GM12878 (cell line): ENCODE results near the gene RNF220.

ENCODE experiments used
- HCFC1 ChIP-seq: fragments of 150-350 bp; IDR thresholded peaks from 2 replicates; pipeline ENCODE4 v1.6.1; 2014; ENCODE audit warnings: low read length
- HDAC2 ChIP-seq: fragments of 200-600 bp; sonication (generic); IDR thresholded peaks from 2 replicates; pipeline ENCODE4 v1.6.1; 2017
- SMC3 ChIP-seq: IDR thresholded peaks from 2 replicates; pipeline ENCODE4 v1.6.1; 2011; ENCODE audit warnings: low read length, improper control_type of control experiment, borderline replicate concordance

DNA sequence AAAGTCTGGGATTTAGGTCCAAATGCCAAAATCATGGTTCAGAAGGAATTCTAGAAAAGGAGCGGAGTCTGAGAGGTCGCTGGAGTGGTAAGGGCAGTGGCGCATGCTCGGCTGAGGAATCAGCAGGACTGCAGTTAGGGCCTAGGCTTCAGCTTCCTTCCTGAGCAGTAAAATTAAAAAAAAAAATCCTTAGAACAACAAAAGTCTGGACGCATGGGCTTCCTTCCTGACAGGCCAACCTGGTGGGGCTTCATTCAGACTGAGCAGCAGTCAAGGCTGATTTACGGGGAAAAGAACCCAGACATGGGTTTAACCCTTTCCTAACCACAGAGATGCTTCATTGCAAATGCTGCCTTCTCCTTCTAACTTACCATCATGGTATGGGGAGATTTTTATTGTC, 17.1 kb downstream of the RNF220 start:
- TF ChIP-seq HDAC2, result no peak
- TF ChIP-seq SMC3, result no peak
- TF ChIP-seq HCFC1, result no peak
